Measurements from ENCODE around the gene CCDC195. TPM values are rescaled to one million over a fixed set of nuclear protein-coding genes. Genes with fewer than 3 reads are reported as not detected.

Gene CCDC195
- total RNA-seq, 1 experiment from 2014 or later, result not detected

DNA sequence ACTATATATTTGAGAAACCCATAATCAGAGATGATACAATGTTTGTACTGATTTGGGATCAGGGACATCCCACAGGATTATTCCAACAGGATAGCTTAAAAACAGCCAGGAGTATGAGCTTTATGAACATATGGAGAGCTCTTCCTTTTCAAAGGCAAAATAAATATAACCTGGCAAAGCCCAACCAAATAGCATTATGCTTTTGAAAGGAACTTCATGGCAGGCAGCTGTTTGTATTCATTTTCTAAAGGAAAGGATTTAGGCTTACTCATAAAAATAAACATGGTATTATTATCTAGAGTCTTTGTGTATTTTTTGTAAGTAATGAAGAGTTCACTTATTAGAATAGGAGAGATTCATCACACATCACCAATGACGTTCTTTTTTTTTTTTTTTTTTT is 44.4 kb downstream of the CCDC195 start:
- Histone ChIP-seq H3K14ac (ENCODE audit: insufficient read depth, low read length) (no peak overlapping the region), H2BK20ac (ENCODE audit: low read depth, low read length, poor library complexity, severe bottlenecking) (no peak overlapping the region), H3K79me1 (ENCODE audit: insufficient read depth, low read depth, low read length, poor library complexity, severe bottlenecking) (no peaks in the 10 kb centered on the region), H4K20me1 (ENCODE audit: control insufficient read depth, insufficient read depth, insufficient read length) (no peaks in the 10 kb centered on the region), H3T11ph (ENCODE audit: low read length) (no peak overlapping the region), H3K23me2 (ENCODE audit: insufficient read length, low read depth, low read length, poor library complexity, severe bottlenecking) (no peaks in the 10 kb centered on the region), H4K8ac (replicated peaks; ENCODE audit: insufficient read length, low read depth, low read length) (no peak overlapping the region), H3K27ac (ENCODE audit: insufficient read length, low read depth, low read length) (no peak overlapping the region), H4K91ac (ENCODE audit: insufficient read length, low read depth, low read length) (no peak overlapping the region), H2BK5ac (ENCODE audit: insufficient read length, low read length) (no peak overlapping the region), H2AK5ac (ENCODE audit: insufficient read length, low read length) (no peak overlapping the region), H3K56ac (ENCODE audit: insufficient read length, low read depth, low read length) (no peak overlapping the region), H3K79me2 (ENCODE audit: insufficient read depth, low read length) (no peaks in the 10 kb centered on the region), H3K18ac (ENCODE audit: insufficient read length, low read depth, low read length) (no peak overlapping the region), H3K4me2 (ENCODE audit: insufficient read depth, insufficient read length, low read length) (no peak overlapping the region), H2AFZ (ENCODE audit: low read length) (no peak overlapping the region), H2BK12ac (ENCODE audit: insufficient read length, low read depth, low read length) (no peak overlapping the region), H3K27me3 (ENCODE audit: insufficient read depth, low read length) (no peaks in the 10 kb centered on the region), H3K9me3 (ENCODE audit: control insufficient read depth, low read depth, low read length) (no peaks in the 10 kb centered on the region), H3K23ac (ENCODE audit: insufficient read length, low read depth, low read length) (no peak overlapping the region), H3K4ac (ENCODE audit: low read depth, low read length) (no peak overlapping the region), H4K5ac (ENCODE audit: insufficient read length, low read depth, low read length) (no peak overlapping the region), H3K9ac (ENCODE audit: extremely low read depth, insufficient read length, low read length) (no peak overlapping the region), H3K4me1 (ENCODE audit: insufficient read depth, low read length) (no peaks in the 10 kb centered on the region; the same call in 1 of the 2 replicates), H2BK15ac (ENCODE audit: low read depth, low read length) (no peak overlapping the region), H2BK120ac (ENCODE audit: low read depth, low read length, poor library complexity, severe bottlenecking) (no peak overlapping the region)
- TF ChIP-seq, protein P1, sequence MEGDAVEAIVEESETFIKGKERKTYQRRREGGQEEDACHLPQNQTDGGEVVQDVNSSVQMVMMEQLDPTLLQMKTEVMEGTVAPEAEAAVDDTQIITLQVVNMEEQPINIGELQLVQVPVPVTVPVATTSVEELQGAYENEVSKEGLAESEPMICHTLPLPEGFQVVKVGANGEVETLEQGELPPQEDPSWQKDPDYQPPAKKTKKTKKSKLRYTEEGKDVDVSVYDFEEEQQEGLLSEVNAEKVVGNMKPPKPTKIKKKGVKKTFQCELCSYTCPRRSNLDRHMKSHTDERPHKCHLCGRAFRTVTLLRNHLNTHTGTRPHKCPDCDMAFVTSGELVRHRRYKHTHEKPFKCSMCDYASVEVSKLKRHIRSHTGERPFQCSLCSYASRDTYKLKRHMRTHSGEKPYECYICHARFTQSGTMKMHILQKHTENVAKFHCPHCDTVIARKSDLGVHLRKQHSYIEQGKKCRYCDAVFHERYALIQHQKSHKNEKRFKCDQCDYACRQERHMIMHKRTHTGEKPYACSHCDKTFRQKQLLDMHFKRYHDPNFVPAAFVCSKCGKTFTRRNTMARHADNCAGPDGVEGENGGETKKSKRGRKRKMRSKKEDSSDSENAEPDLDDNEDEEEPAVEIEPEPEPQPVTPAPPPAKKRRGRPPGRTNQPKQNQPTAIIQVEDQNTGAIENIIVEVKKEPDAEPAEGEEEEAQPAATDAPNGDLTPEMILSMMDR (conservative IDR thresholded peaks at IDR 0.05), result no peak
- Mint-ChIP-seq H3K4me1 (peaks cover 0 to 8% of the 10 kb centered on the region in 2 experiments; a peak in 2 of 4 replicates), H3K9me3 (peaks cover 0 to 3% of the 10 kb centered on the region in 2 experiments; a peak in 1 of 5 replicates), H3K4me3 (no peak overlapping the region), H3K27ac (no peak overlapping the region), H3K36me3 (ENCODE audit: insufficient read depth in 1 of 3, low read depth in 3 of 3) (peaks cover 0 to 4% (median 0%) of the 10 kb centered on the region in 3 experiments; a peak in 2 of 7 replicates), H3K27me3 (ENCODE audit: low read depth) (no peaks in the 10 kb centered on the region)
- no CpG with 5 or more reads among the region's 1 CpG for WGBS (ENCODE audit: extremely low coverage, insufficient read length, low lambda C conversion rate)
- DNase-seq, result no peak

All from H9 (cell line).